Mesothelial cell of epicardium (in vitro differentiated cells): Measurements from ENCODE around the gene PID1. TPM values are rescaled to one million over a fixed set of nuclear protein-coding genes. Genes with fewer than 3 reads are reported as not detected.

ENCODE experiments used
- DNase-seq, 2 experiments: peaks; one replicate each; pipeline ENCODE4 v3.0.0; 2021; ENCODE audit warnings: low spot score in 2 of 2; ENCODE audit not compliant: unreplicated experiment in 2 of 2
- H3K27ac Mint-ChIP-seq: 2 replicates; pipeline ENCODE4 v1.8.0; 2021; ENCODE audit warnings: mixed read lengths
- H3K27me3 Mint-ChIP-seq: 2 replicates; pipeline ENCODE4 v1.8.0; 2021; ENCODE audit warnings: low read depth, mixed read lengths
- H3K36me3 Mint-ChIP-seq: 2 replicates; pipeline ENCODE4 v1.8.0; 2021; ENCODE audit warnings: mixed read lengths
- H3K4me1 Mint-ChIP-seq: 2 replicates; pipeline ENCODE4 v1.8.0; 2021; ENCODE audit warnings: mixed read lengths
- H3K4me3 Mint-ChIP-seq: 2 replicates; pipeline ENCODE4 v1.8.0; 2021; ENCODE audit warnings: mild to moderate bottlenecking, moderate library complexity, mixed read lengths
- H3K9me3 Mint-ChIP-seq: 2 replicates; pipeline ENCODE4 v1.8.0; 2021; ENCODE audit warnings: mixed read lengths
- CTCF ChIP-seq: fragments of 200-600 bp; sonication (generic); IDR thresholded peaks from one replicate; pipeline ENCODE4 v1.5.0; 2021; ENCODE audit warnings: antibody characterized with exemption; ENCODE audit not compliant: unreplicated experiment
- total RNA-seq: library from RNA; stranded (reverse); gene quantifications from 3 replicates; pipeline ENCODE4 v1.2.1, GENCODE V29; 2021

PID1 gene
- total RNA-seq, 1 donor from 2014 or later = 2.0 TPM

DNA sequence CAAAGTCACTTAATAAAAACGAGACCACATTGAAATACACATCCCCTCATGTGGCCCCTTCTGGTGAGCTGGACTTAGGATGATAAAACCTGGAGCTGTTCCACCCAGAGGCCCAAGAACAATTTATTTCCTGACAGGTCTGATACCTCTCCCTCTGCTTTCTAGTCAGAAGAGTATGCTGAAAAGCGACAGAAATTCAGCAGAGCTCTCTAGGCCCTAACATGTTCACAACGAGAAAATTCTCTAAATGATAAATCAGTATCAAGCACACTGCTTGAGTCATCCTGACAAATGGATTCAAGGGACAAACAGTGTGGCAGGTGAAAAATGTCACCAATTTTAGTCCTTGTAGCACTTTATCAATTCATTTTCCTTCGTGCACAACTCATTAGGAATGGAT, 233.5 kb downstream of the PID1 start:
- Mint-ChIP-seq H3K27me3 (peaks cover 3% of the 10 kb centered on the region), H3K4me3 (no peak overlapping the region), H3K9me3 (no peaks in the 10 kb centered on the region), H3K27ac (no peak overlapping the region), H3K36me3 (no peaks in the 10 kb centered on the region), H3K4me1 (peaks cover 6% of the 10 kb centered on the region)
- TF ChIP-seq CTCF = no peak
- no peak for DNase-seq

DNA sequence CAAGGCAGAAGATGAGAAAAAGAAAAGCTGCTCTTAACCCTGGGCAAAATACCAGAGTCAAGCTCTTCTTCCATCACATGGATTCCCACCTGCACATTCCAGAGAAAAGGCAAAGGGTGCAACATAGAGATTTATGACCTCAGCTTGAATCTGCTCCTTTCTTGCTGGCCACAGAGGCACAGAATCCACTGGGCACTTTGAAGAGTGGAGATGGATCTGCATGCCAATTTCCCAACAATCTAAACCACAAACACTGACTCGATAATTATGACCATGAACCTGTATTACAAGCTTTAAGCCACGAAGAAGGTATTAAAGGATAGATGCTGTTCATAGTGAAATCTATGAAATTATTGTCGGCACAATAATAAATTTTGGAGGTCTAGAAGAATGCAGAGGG, 237.3 kb downstream of the PID1 start:
- DNase-seq = no peak
- no peak for TF ChIP-seq CTCF
- H3K27ac Mint-ChIP-seq = no peak overlapping the region
- H3K4me3 Mint-ChIP-seq = no peak overlapping the region
- H3K9me3 Mint-ChIP-seq = peaks cover 8% of the 10 kb centered on the region
- H3K4me1 Mint-ChIP-seq = peaks cover 6% of the 10 kb centered on the region
- H3K27me3 Mint-ChIP-seq = no peaks in the 10 kb centered on the region
- no peaks in the 10 kb centered on the region for H3K36me3 Mint-ChIP-seq

DNA sequence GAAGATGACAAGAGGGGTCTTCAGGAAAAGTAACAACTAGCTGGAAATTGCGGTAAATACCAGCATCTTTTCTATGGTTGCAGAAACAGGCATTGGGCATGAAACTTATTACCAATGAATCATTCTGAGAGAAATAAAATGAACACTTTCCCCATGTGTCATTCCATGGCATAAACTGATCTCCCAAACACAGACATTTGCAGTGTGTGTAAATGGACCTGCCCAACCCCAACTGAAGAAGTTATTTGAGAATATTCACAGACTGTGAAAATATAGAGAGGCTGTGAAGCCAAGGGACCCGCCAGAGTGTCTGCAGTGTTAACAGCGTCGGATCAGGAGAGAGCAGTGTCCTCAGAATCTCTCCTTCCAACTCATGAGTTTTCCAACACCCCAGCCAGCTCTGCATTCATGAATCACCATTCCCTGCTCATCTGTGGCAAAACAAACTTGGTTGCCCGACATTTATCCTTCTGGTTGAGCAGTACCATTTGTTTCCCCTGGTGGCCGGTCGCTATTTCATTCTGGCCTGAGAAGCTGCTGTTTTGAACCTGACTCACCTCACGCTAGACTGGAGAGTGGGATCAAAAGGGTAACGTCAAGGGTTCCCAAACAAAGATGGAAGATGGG, 238.4 kb downstream of the PID1 start:
- H3K4me3 Mint-ChIP-seq = no peak overlapping the region
- H3K27me3 Mint-ChIP-seq = no peaks in the 10 kb centered on the region
- no peak for DNase-seq
- no peaks in the 10 kb centered on the region for H3K36me3 Mint-ChIP-seq
- no peak overlapping the region for H3K27ac Mint-ChIP-seq
- TF ChIP-seq CTCF = no peak
- peaks cover 4% of the 10 kb centered on the region for H3K4me1 Mint-ChIP-seq
- peaks cover 8% of the 10 kb centered on the region for H3K9me3 Mint-ChIP-seq

- Mint-ChIP-seq H3K4me1 (no peaks in the 10 kb centered on the region), H3K36me3 (no peaks in the 10 kb centered on the region), H3K27ac (no peak overlapping the region), H3K9me3 (peaks cover 8% of the 10 kb centered on the region), H3K27me3 (no peaks in the 10 kb centered on the region), H3K4me3 (no peak overlapping the region)
- no peak for DNase-seq
- no peak for TF ChIP-seq CTCF
Measured at GRCh38 chr2:229027353-229028105, 243.6 kb downstream of the PID1 start.

GRCh38 chr2:229025653-229026052, 245.4 kb downstream of the PID1 start:
- Mint-ChIP-seq H3K27me3 (no peaks in the 10 kb centered on the region), H3K4me1 (no peaks in the 10 kb centered on the region), H3K4me3 (no peak overlapping the region), H3K36me3 (no peaks in the 10 kb centered on the region), H3K27ac (no peak overlapping the region), H3K9me3 (peaks cover 5% of the 10 kb centered on the region)
- DNase-seq = no peak
- no peak for TF ChIP-seq CTCF
